ENCODE results near the gene SDS.

SDS gene

DNA sequence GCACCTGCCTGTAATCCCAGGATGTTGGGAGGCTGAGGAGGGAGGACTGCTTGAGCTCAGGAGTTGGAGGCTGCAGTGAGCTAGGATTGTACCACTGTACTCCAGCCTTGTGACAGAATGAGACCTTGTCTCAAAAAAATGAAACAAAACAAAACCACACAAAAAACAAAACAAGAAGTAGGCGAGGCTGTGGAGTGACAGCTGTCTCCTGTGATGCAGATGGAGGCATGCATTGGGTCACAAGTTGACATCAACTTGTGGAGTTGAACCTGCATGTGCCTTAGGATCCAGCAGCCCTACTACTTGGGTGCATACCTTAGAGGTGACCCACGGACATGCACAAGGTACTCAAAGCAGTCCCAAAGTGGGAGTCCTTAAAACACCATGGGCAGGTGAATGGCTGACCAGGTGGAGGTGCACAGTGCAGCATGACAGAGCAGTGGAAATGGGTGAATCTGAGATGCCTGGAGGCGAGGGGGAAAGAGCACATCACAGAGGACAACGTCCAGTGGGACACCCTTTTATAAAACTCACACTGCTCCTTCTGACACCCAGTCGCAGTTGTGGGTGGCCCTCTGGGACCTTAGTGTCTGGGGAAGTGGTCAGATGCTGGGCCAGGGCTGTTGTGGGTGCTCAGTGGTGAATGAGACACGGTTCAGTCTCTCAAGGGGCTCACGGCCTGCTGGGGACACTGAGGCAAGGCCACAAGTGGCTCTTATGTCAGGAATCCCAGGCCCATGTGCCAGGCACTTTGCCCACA lies 32.6 kb downstream of the SDS start:
- Histone ChIP-seq H3K9me3 (replicated peaks in 1 of 11) (peaks cover 0 to 13% (median 0%) of the 10 kb centered on the region in 11 experiments; a peak in 5 of 22 replicates), H3K4me2 (peak overlapping the region in 10 of 11 experiments; percentile 9 to 49 (median 40); a peak in 15 of 22 replicates), H4K20me1 (peaks cover 0 to 69% (median 7%) of the 10 kb centered on the region in 11 experiments; a peak in 12 of 22 replicates), H3K4me1 (peaks cover 8 to 24% (median 20%) of the 10 kb centered on the region in 10 experiments; a peak in 19 of 20 replicates), H3K4me3 (no peak overlapping the region), H3K36me3 (peaks cover 5 to 87% (median 16%) of the 10 kb centered on the region in 11 experiments; a peak in 15 of 22 replicates), H3K27me3 (no peaks in the 10 kb centered on the region), H3K27ac (no peak overlapping the region), H3K9ac (peak overlapping the region in 1 of 11 experiments; percentile 33; a peak in 1 of 22 replicates)
- no peak for TF ChIP-seq Cebpa-rat (IDR thresholded peaks at IDR 0.05)

DNA sequence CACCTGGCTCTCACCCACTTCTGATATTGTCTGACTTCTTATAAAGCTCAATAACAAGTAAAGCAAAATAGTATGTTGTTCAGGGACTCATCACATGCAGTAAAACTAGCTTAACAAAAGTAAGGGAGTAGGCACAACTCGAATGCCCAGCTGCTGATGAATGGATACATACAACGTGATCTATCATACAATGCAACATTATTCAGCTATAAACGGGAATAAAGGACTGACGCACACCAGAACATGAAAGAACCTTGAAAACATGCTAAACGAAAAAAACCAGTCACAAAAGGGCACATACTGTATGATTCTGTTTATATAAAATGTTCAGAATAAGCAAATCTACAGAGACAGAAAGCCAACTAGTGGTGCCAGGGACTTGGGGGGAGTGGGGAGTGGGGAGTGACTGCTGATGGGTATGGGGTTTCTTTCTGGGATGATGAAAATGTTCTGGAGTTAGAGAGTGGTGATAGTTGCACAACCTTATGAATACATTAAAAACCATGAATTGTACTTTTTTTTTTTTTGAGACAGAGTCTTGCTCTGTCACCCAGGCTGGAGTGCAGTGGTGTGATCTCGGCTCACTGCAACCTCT lies 34.2 kb downstream of the SDS start:
- H3K4me2 ChIP-seq: no peak overlapping the region
- H3K9me3 ChIP-seq (replicated peaks in 1 of 11): peaks cover 0 to under 1% (median 0%) of the 10 kb centered on the region in 11 experiments; a peak in 2 of 22 replicates
- peaks cover 0 to 85% (median 10%) of the 10 kb centered on the region in 11 experiments; a peak in 12 of 22 replicates for H4K20me1 ChIP-seq
- H3K4me1 ChIP-seq: peaks cover 8 to 21% (median 12%) of the 10 kb centered on the region in 10 experiments; a peak in 19 of 20 replicates
- H3K36me3 ChIP-seq: peaks cover 0 to 87% (median 4%) of the 10 kb centered on the region in 11 experiments; a peak in 13 of 22 replicates
- no peak overlapping the region for H3K9ac ChIP-seq
- no peaks in the 10 kb centered on the region for H3K27me3 ChIP-seq
- no peak overlapping the region for H3K27ac ChIP-seq
- TF ChIP-seq Cebpa-rat (IDR thresholded peaks at IDR 0.05): no peak
- H3K4me3 ChIP-seq: no peak overlapping the region

DNA sequence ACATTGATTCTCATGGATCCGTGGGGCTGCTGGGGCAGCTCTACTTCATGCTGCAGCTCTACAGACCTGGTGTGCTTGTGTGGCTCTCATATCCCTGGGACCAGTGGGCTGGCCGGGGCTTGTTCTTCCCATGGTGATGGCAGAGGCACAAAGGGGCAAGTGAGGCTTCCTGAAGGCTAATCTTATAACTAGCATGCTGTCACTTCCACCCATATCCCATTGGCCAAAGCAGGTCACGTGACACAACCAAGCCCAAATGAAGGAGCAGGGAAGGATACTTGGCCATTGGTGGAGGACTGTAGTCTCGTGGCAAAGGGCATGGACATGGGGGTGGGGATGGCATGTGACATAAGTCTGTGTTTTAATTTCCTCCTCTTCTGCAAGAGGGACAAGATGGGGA lies 35.4 kb downstream of the SDS start:
- H3K4me1 ChIP-seq: peaks cover 8 to 21% (median 12%) of the 10 kb centered on the region in 10 experiments; a peak in 19 of 20 replicates
- H4K20me1 ChIP-seq: peaks cover 0 to 95% (median 16%) of the 10 kb centered on the region in 11 experiments; a peak in 13 of 22 replicates
- peaks cover 0 to 90% (median 4%) of the 10 kb centered on the region in 11 experiments; a peak in 9 of 22 replicates for H3K36me3 ChIP-seq
- peak overlapping the region in 1 of 11 experiments; percentile 28; a peak in 1 of 22 replicates for H3K4me2 ChIP-seq
- H3K9ac ChIP-seq: no peak overlapping the region
- no peaks in the 10 kb centered on the region for H3K9me3 ChIP-seq (replicated peaks in 1 of 11)
- H3K4me3 ChIP-seq: no peak overlapping the region
- H3K27me3 ChIP-seq: no peaks in the 10 kb centered on the region
- no peak overlapping the region for H3K27ac ChIP-seq
- TF ChIP-seq Cebpa-rat (IDR thresholded peaks at IDR 0.05): no peak

- H3K36me3 ChIP-seq: peaks cover 0 to 81% (median 0%) of the 10 kb centered on the region in 11 experiments; a peak in 7 of 22 replicates
- peaks cover 9 to 27% (median 12%) of the 10 kb centered on the region in 10 experiments for H3K4me1 ChIP-seq
- no peak for TF ChIP-seq Cebpa-rat (IDR thresholded peaks at IDR 0.05)
- H3K4me3 ChIP-seq: no peak overlapping the region
- no peak overlapping the region for H3K9ac ChIP-seq
- no peaks in the 10 kb centered on the region for H3K27me3 ChIP-seq
- no peaks in the 10 kb centered on the region for H3K9me3 ChIP-seq (replicated peaks in 1 of 11)
- H3K4me2 ChIP-seq: no peak overlapping the region
- H4K20me1 ChIP-seq: peaks cover 0 to 98% (median 16%) of the 10 kb centered on the region in 11 experiments; a peak in 14 of 22 replicates
- H3K27ac ChIP-seq: no peak overlapping the region
These were observed 36.9 kb downstream of the SDS start for GRCh38 chr12:113366827-113367226.

GRCh38 chr12:113365639-113366395 lies 37.9 kb downstream of the SDS start:
- H3K4me3 ChIP-seq: no peak overlapping the region
- TF ChIP-seq Cebpa-rat (IDR thresholded peaks at IDR 0.05): no peak
- H4K20me1 ChIP-seq: peaks cover 0 to 98% (median 15%) of the 10 kb centered on the region in 11 experiments; a peak in 14 of 22 replicates
- peaks cover 0 to 70% (median 0%) of the 10 kb centered on the region in 11 experiments; a peak in 7 of 22 replicates for H3K36me3 ChIP-seq
- no peaks in the 10 kb centered on the region for H3K9me3 ChIP-seq (replicated peaks in 1 of 11)
- H3K4me2 ChIP-seq: no peak overlapping the region
- H3K4me1 ChIP-seq: peaks cover 2 to 31% (median 4%) of the 10 kb centered on the region in 10 experiments; a peak in 17 of 20 replicates
- H3K27me3 ChIP-seq: no peaks in the 10 kb centered on the region
- no peak overlapping the region for H3K27ac ChIP-seq
- H3K9ac ChIP-seq: no peak overlapping the region

DNA sequence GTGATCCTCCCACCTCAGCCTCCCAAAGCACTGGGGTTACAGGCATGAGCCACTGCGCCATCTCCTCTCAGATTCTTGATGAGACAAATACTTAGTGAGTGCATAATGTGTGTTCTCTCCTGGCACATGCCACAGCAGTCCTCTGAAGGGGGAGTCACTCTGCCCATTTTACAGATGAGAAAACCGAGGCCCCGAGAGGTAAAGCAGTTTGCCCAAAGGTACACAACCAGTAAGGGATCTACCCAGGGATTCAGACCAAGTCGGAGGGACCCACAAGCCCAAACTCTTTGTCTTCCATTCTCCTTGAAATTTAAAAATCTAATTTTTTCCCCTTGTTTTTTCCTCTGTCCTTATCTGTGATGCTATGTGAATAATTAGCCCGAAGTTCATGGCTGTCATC lies 39.0 kb downstream of the SDS start:
- TF ChIP-seq Cebpa-rat (IDR thresholded peaks at IDR 0.05): no peak
- no peak overlapping the region for H3K9ac ChIP-seq
- H3K27ac ChIP-seq: no peak overlapping the region
- peaks cover 0 to 35% (median 5%) of the 10 kb centered on the region in 10 experiments; a peak in 15 of 20 replicates for H3K4me1 ChIP-seq
- H3K36me3 ChIP-seq: peaks cover 0 to 64% (median 0%) of the 10 kb centered on the region in 11 experiments; a peak in 7 of 22 replicates
- H4K20me1 ChIP-seq: peaks cover 0 to 95% (median 19%) of the 10 kb centered on the region in 11 experiments; a peak in 16 of 22 replicates
- H3K27me3 ChIP-seq: no peaks in the 10 kb centered on the region
- no peak overlapping the region for H3K4me3 ChIP-seq
- no peaks in the 10 kb centered on the region for H3K9me3 ChIP-seq (replicated peaks in 1 of 11)
- no peak overlapping the region for H3K4me2 ChIP-seq

DNA sequence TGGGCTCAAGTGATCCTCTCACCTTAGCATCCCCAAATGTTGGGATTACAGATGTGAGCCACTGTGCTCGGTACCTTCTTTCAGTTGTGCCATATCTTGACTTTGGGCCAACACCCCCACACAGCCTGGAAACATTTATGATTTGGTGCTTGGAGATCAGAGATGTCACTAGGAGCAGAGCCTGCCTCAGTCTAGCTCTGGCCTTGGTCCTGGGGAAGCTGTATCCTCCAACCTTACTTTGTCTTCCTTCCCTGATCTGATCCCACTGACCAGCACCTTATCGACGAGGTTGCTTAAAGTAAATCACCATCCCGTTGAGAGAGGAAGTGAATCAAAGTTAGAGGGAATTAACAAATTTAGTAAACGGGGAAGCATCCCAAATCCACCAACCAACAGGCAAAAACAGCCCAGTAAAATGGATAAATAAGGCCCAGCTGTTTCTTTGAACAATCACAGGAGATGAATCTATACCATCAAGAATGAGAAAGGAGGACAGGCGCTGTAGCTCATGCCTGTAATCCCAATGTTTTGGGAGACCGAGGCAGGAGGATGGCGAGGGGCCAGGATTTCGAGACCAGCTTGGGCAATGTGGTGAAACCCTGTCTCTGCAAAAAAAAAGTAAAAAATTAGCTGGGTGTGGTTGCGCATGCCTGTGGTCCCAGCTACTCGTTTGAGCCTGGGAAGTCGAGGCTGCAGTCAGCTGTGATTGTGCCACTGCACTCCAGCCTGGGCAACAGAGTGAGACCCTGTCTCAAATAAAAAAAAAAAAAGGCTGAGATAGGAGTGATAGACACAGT lies 41.9 kb downstream of the SDS start:
- Histone ChIP-seq H3K27me3 (no peaks in the 10 kb centered on the region), H3K4me1 (peaks cover 18 to 43% (median 24%) of the 10 kb centered on the region in 10 experiments), H3K27ac (no peak overlapping the region), H3K4me2 (peak overlapping the region in 4 of 11 experiments; percentile 9 to 98 (median 78); a peak in 6 of 22 replicates), H3K9me3 (replicated peaks in 1 of 11) (no peaks in the 10 kb centered on the region), H3K9ac (0 out of 22 replicates have a peak overlapping the region, but pooled peaks of 1 of the 11 experiments have one; percentile 15), H4K20me1 (peaks cover 0 to 74% (median 23%) of the 10 kb centered on the region in 11 experiments; a peak in 17 of 22 replicates), H3K36me3 (peaks cover 0 to 40% (median 0%) of the 10 kb centered on the region in 11 experiments; a peak in 6 of 22 replicates), H3K4me3 (no peak overlapping the region)
- TF ChIP-seq Cebpa-rat (IDR thresholded peaks at IDR 0.05): no peak
